ENCODE data around the gene CHST13.

DNA sequence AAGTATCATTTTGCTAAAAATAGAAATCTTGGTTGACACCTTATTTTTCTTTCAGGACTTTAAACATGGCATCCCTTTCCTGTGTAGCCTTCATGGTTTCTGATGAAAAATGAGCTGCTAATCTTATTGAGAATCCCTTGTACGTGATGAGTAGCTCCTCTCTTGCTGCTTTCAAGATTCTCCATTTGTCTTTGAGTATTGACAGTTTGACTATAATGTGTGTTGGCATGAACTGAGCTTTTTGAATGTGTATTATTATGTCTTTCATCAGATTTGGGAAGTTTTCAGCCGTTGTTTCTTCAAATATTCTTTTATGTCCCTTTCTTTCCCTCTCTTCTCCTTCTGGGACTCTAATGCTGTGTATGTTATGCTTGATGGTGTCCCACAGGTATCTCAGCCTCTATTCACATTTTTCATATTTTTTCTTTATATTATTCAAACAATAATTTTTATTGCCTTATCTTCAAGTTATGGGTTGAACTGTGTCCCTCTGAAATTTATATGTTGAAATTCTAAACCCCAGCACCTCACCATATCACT lies 38.9 kb downstream of the CHST13 start:
- TF ChIP-seq, protein P1, sequence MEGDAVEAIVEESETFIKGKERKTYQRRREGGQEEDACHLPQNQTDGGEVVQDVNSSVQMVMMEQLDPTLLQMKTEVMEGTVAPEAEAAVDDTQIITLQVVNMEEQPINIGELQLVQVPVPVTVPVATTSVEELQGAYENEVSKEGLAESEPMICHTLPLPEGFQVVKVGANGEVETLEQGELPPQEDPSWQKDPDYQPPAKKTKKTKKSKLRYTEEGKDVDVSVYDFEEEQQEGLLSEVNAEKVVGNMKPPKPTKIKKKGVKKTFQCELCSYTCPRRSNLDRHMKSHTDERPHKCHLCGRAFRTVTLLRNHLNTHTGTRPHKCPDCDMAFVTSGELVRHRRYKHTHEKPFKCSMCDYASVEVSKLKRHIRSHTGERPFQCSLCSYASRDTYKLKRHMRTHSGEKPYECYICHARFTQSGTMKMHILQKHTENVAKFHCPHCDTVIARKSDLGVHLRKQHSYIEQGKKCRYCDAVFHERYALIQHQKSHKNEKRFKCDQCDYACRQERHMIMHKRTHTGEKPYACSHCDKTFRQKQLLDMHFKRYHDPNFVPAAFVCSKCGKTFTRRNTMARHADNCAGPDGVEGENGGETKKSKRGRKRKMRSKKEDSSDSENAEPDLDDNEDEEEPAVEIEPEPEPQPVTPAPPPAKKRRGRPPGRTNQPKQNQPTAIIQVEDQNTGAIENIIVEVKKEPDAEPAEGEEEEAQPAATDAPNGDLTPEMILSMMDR (IDR thresholded peaks at IDR 0.05 in 2 of 3, conservative IDR thresholded peaks at IDR 0.05 in 1 of 3; ENCODE audit: borderline replicate concordance in 1 of 3, insufficient read depth in 1 of 3, low read depth in 2 of 3, low read length in 2 of 3) = no peak
- TF ChIP-seq, protein P2, sequence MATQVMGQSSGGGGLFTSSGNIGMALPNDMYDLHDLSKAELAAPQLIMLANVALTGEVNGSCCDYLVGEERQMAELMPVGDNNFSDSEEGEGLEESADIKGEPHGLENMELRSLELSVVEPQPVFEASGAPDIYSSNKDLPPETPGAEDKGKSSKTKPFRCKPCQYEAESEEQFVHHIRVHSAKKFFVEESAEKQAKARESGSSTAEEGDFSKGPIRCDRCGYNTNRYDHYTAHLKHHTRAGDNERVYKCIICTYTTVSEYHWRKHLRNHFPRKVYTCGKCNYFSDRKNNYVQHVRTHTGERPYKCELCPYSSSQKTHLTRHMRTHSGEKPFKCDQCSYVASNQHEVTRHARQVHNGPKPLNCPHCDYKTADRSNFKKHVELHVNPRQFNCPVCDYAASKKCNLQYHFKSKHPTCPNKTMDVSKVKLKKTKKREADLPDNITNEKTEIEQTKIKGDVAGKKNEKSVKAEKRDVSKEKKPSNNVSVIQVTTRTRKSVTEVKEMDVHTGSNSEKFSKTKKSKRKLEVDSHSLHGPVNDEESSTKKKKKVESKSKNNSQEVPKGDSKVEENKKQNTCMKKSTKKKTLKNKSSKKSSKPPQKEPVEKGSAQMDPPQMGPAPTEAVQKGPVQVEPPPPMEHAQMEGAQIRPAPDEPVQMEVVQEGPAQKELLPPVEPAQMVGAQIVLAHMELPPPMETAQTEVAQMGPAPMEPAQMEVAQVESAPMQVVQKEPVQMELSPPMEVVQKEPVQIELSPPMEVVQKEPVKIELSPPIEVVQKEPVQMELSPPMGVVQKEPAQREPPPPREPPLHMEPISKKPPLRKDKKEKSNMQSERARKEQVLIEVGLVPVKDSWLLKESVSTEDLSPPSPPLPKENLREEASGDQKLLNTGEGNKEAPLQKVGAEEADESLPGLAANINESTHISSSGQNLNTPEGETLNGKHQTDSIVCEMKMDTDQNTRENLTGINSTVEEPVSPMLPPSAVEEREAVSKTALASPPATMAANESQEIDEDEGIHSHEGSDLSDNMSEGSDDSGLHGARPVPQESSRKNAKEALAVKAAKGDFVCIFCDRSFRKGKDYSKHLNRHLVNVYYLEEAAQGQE (IDR thresholded peaks at IDR 0.05; ENCODE audit: low read depth) = no peak
- no peak for TF ChIP-seq SP1 (IDR thresholded peaks at IDR 0.05; ENCODE audit: low read depth)
- no peak for TF ChIP-seq SRF (IDR thresholded peaks at IDR 0.05; ENCODE audit: low read depth)
- no peak for TF ChIP-seq EZH2 (IDR thresholded peaks at IDR 0.05)
- no peak for TF ChIP-seq EZH2phosphoT487 (IDR thresholded peaks at IDR 0.05; ENCODE audit: borderline replicate concordance)
- TF ChIP-seq SIN3A (IDR thresholded peaks at IDR 0.05; ENCODE audit: low read depth) = no peak
- TF ChIP-seq, protein P3, sequence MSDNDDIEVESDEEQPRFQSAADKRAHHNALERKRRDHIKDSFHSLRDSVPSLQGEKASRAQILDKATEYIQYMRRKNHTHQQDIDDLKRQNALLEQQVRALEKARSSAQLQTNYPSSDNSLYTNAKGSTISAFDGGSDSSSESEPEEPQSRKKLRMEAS (IDR thresholded peaks at IDR 0.05) = no peak

Data from HCT116 (cell line).